Umbilical cord (tissue), 2 donors: ENCODE measurements around the gene SEC14L5. TPM values are rescaled to one million over a fixed set of nuclear protein-coding genes. Genes with fewer than 3 reads are reported as not detected.

Source experiments
- DNase-seq: peaks from one replicate; pipeline ENCODE4 v3.0.0-alpha.2; 2015; ENCODE audit warnings: low spot score
- total RNA-seq: library from RNA; depleted of rRNA; stranded (reverse); fragments of >200 nt; gene quantifications from one replicate; pipeline ENCODE4 v1.2.3, GENCODE V29; 2014; ENCODE audit warnings: low replicate concordance; ENCODE audit not compliant: insufficient read depth

The SEC14L5 gene
- total RNA-seq, 1 donor from 2014 or later = 0.72 TPM

GRCh38 chr16:4984174-4984990 is 26.3 kb downstream of the SEC14L5 start:
- DNase-seq = no peak

GRCh38 chr16:4987250-4987579 is 29.1 kb downstream of the SEC14L5 start:
- no peak for DNase-seq

- no peak for DNase-seq
These were observed 29.6 kb downstream of the SEC14L5 start for GRCh38 chr16:4987580-4988374.

GRCh38 chr16:4988647-4989046 is 30.5 kb downstream of the SEC14L5 start:
- DNase-seq = no peak

DNA sequence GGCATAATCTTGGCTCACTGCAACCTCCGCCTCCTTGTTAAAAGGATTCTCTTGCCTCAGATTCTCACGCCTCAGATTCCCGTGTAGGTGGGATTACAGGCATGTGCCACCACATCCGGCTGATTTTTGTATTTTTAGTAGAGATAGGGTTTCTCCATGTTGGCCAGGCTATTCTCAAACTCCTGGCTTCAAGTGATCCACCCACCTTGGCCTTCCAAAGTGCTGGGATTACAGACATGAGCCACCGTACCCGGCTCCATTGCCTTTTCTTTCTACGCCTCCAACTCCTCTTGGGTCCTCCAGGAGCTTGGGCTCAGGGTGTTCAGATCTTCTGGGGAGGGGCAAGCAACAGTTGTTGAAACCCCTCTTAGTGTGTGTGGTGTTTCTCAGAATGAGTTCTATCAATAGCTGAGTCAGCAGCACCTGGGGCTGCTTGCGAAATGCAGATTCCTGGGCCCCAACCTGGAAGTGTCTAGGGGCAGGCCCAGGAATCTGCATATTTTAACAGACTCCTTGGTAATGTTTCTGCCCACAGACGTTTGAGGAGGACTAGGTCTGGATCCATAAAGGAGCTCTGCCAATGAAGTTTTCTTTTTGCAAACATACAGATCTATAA is 31.4 kb downstream of the SEC14L5 start:
- DNase-seq = no peak

DNA sequence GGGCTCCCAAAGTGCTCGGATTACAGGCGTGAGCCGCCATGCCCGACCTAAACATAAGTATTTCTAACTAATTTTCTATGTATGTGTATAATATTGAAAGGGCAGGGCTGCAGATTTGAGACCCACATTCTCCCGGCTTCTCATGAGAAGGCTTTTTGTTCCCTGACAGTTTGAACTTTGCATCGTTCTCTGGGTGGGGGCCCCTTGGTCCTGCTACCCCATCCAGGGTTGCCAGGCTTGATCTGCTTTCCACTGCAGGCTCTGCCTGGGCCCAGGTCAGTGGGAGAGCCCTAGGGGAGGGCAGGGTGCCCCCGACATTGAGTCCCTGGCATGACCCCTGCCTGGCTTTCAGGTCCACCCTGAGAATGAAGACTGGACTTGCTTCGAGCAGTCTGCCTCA is 32.3 kb downstream of the SEC14L5 start:
- DNase-seq = no peak

- no peak for DNase-seq
These were observed 33.6 kb downstream of the SEC14L5 start for GRCh38 chr16:4991754-4992153.

DNA sequence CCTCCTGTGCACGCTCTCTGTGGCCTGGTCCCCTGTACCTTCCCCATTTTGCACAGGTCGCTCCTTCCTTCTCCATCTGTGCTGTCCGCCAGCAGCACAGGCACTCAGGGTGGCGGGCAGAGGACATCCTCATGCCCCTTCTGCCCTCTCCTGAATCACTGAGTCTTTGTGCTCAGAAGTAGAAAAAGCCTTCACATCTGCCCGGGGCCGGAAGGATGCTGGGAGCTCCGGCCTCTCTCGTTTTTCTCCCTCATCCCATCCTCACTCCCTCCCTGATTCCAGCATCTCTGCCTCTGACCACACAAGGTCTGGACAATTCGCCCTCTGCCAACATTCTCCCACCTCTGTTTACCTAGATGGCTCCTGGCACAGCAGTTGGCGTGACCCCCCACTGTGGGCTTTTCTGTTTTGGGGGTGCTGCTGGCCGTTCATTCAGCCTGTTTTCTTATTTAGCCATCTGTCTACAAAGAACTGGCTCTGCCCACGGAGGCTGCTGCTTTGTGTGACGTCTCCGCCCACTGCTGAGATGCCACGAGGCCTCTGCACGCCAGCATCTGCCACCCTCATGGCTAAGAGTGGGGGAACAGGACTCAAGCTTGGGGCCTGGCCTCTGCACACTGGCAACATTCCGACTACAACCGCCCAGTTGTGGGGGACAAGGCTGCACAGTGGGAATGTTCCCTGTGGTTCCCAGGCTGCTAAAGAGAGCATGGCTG is 36.7 kb downstream of the SEC14L5 start:
- no peak for DNase-seq

- DNase-seq = no peak
These were observed 42.5 kb downstream of the SEC14L5 start for GRCh38 chr16:5000573-5001001.

DNA sequence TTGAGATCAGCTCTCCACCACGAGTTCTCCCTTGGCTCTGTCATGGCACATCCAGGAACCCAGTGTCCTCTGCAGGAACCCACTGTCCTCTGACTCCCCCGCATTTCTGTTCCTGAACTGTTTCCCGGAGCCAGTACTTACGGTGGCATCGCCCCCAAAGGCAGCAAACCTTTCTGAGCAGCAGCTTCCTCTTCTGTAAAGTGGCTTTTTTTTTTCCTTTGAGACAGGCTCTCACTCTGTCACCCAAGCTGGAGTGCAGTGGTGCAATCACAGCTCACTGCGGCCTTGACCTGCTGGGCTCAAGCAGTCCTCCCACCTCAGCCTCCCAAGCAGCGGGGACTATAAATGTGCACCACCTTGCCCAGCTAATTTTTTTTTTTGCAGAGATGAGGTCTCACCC is 43.4 kb downstream of the SEC14L5 start:
- no peak for DNase-seq

- no peak for DNase-seq
These were observed 43.9 kb downstream of the SEC14L5 start for GRCh38 chr16:5001986-5002385.

DNA sequence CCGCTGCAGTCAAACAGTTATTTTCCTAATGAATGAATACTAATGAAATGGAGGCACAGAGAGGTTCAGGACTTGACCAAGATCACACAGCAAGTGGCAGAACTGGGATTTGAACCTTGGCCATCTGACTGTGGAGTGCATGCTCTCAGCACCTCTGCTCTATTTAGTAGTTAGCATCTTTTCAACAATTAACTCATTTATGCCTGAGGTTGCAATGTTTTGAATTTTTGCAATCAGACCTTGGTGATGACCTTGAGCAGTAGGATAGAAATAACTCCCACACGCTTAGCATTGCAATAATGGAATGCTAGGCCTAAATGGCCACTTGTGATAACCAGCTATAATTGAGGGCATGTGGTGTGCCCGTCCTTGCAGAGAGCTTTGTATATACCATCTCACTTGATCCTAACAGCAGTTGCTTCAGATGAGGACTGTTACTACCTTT is 44.6 kb downstream of the SEC14L5 start:
- DNase-seq = no peak

GRCh38 chr16:5003211-5003610 is 45.1 kb downstream of the SEC14L5 start:
- DNase-seq = no peak

DNA sequence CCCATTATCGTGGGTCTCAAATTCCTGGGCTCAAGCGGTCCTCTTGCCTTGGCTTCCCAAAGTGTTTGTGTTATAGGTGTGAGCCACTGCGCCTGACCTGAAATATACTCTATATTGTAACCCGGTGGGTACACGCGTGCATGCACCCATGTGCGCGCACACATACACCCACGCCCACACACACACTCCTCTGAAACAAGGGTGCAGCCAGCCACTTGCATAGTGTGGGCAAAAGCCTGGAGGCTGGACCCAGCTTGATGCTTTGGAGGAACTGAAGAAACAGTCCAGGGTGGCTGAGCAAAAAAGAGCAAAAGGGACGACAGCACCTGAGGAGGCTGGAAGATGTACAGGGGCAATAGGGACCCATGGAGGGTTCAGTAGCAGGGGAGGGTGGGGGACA is 45.7 kb downstream of the SEC14L5 start:
- DNase-seq = no peak

DNA sequence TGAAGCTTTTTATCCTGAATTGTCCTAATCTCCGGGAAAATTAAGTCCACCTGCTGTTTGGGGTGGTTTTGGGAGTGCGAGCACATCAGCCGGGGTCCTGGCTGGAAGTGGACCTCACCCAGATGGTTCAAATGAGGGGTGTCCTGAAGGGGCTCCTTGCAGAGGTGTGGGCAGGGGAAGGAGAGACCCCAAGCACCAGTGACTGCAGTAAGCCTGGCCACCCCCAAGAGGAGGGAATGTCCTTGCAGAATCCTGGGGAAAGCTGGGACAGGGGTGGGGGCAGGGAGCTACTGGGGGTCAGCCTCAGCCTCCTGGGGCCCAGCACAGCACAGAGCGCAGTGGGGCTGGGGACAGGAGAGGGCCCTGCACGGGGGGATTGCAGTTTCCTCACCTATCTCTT is 46.2 kb downstream of the SEC14L5 start:
- DNase-seq = no peak

DNA sequence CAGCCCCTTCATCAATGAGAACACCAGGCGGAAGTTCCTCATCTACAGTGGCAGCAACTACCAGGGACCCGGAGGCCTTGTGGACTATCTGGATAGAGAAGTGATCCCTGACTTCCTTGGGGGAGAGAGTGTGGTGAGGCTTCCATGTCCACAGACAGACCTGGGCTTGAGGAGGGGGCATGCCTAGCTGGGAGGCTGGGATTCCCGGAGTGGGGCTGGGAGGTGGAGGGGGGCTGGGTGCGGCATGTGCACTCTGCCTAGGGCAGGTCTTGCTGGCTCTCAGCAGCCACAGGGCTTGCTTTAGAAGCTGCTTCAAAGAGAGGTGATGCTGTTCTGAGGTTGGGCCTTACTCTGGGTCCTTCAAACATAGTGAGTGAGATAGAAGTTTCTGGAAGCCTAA is 47.8 kb downstream of the SEC14L5 start:
- no peak for DNase-seq

DNA sequence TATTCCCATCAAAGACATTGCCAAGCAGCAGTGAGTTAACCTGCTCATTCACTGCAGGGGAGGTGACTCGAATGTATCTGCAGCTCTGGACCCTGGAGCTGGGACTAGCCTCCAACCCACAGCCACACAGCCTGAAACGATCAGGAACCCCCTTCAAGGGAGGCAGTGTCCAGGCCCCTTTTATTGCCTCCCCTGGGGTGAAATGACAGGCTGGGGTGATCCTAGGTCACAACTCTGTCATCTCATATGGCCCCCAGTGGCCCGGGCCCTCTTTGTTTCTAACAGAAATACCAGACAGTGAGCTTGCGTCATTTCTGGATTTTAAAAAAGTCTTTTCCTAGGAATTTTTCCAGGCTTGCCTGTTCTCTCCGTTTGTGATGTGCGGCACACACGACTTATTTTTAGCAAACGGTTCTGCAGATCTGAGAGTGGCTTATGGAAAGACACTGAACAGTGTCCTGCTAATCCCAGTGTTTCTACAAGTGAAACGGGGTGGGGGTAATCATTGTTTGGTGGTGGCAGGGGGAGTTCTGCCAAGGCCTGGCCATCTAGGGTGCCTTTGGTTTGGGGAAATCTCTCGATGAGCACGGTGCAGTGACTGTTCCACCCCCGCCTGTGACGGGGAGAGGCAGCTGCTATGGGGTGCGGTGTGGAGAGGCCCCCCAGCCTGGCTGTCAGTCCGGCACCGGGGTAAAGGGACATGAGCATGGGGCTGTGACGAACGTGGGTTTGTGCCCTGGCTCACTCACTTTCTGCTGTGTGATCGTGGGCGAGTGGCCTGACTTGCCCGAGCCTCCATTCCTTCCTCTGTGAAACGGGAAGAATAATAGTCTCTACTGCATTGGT is 48.4 kb downstream of the SEC14L5 start:
- peak; percentile 80 for DNase-seq

GRCh38 chr16:5007256-5007655 is 49.1 kb downstream of the SEC14L5 start:
- DNase-seq = no peak

DNA sequence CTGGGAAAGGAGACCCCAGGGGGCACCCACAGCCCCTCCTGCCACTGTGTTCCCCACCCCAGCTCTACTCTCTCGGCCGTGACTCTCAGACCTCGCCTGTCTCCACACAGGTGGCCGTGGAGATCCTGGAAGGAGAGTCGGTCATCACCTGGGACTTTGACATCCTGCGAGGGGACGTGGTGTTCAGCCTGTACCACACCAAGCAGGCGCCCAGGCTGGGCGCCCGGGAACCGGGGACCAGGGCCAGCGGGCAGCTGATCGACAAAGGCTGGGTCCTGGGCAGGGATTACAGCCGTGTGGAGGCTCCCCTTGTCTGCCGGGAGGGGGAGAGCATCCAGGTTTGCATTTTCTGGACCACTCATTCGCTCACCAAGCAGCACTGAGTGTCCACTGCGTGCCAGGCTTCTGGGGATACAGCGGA is 50.2 kb downstream of the SEC14L5 start:
- no peak for DNase-seq

- DNase-seq = no peak
These were observed 52.6 kb downstream of the SEC14L5 start for GRCh38 chr16:5010576-5011329.
